UCSD-AML1 (cell line): ENCODE data around the gene MYO1E.

Source experiments
- DNase-seq: peaks from one replicate; lab custom pipeline; 2025; ENCODE audit not compliant: unreplicated experiment; lab: John Stamatoyannopoulos, UW

MYO1E gene

DNA sequence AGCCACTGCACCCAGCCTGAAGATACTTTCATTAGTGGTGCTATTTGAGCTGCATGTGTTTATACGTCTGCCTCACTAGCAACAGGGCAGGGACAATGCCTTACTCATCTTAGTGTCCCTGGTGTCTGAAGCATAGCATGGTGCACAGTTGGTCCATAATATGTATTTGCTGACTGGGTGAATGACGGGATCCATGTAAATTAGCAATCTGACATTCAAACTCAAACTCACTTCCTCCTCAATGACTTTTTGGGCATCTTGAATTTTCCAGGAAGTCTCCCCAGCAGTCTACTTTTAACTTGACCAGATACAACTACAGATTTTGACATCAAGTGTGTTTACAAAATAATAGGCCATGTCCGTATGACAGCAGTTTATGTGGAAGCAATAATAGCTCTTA, 169.0 kb downstream of the MYO1E start:
- no peak for DNase-seq

DNA sequence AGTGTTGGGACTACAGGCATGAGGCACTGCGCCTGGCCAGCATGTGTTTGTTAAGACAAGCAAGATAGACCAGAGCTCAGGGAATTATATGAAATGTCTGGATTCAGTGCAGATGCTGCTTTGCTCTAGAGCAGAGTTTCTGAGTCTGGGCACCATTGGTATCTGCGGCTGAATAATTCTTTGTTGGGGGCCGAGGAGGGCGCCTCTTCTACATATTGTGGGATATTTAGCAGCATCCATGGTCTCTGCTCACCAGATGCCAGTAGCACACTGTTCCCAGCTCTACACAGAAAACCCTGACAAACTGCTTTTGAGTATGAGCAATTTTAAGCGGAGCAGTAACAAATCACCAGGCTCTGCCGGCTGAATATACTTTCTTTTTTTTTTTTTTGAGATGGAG, 169.7 kb downstream of the MYO1E start:
- no peak for DNase-seq

DNA sequence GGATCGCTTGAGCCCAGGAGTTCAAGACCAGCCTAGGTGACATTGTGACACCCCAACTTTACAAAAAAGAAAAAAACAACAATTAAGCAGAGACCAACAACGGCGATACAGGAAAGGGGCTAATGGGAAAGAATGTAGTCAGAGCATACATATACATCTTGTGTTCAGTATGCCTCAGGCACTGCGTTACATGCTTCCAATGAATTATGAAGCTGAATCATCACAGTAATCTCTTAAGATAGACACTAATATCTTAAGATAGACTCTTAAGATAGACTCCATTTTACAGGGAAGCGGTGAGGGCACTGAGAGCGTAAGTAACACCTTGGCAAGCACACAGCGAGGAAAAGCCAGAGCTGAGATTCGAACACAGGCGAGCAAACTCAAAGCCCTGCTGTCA, 172.1 kb downstream of the MYO1E start:
- DNase-seq = no peak

DNA sequence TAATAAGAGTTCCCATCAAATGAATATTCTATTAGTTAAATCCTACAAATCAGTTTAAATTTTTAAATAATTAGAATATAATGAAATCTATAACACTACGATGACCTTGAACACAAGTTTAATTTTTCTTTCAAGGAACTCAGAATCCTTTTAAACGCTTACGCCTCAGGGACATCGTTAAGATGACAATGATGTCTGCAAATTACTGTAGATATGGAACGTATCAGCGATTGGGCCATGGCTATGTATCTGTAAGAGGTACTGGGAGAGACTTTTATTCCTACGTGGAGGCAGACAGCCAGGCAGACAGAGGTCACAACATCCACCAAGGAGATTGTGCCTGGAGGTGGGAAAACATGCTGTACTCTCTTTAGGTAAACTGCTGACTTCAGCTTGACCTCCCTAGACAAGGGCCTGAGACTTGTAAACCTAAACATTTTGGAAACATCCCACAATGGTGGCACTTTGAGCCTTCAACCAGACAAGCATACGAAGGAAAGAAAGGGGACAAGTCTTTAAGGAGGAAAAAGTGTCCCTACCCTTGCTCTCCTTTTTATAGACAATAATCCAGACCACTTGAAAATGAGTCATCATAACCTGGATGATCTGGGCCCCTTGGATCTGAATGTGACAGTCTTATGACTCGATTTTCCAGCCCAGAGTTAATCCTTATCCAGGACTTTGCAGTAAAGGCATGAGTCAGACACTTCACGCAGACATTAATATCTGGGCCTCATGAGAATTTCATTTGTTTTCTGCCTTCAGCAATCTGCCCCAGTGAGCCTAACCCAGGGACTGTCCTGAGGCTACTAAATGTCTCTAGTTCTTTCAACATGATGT, 172.8 kb downstream of the MYO1E start:
- no peak for DNase-seq

DNA sequence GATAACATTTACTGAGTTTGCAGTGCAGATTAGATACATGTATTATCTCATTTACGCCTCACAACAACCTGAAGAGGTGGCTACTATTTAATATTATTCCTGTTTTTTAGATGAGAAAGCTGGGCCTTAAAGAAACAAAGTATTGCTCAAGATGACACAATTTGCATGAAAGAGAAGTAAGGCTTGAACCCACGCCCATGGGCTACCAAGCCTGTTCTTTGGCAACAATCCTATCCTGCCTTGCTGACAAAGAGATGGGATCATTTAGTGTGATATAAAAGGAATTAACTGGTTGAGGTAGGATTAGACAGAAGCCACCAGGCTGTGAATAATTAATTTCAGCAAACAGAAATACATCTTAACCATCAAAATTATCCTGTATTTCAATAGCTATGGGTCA, 175.2 kb downstream of the MYO1E start:
- no peak for DNase-seq

DNA sequence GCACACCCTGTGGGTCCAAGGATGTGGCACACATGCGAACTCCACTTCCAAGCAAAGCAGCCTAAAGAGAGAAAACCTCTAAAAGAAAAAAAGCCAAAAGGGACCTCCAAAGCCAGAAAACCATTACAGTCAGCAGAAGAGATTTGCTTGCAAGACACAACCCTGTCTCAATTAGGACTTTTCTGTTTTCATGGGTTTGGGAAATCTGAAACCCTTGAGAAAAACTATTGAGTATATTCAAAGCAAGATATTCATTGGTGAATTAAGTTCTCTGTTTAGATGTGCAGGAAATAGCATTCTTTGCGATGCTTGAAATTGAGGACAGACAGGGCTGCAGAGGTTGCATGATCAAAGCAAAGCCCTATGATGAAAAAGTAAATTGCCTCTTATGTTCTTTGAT, 176.3 kb downstream of the MYO1E start:
- DNase-seq = no peak

DNA sequence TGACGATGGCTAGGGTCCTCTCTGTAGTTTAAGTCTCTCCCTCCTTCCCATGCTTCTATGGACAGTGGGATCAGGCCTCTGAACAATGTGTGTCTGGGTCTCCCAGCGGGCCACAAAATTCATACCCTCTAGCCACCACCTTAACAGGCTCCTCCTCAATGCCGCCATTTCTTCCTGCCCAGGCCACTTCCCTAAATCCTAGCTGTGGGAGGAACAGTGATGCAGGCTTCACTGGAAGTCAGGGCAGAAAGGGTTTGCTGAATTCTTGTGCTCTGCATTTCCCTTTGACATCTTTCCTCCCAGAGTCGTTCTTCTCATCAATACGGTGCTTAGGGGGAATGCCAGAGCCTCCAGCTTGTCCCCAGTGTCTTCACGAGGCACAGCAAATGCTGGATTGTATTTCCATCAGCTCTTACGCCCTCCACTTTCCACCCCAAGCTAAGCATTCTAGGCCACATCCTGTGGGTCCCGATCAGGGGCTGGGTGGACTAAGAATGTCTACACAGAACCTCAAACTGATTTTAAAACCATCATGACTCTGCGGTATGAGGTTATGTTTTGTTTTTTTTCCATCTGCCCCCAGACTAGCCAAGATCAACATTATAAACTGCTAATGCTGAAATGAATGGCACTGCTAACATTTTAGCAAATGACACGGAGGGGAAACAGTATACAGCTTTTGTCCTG, 177.9 kb downstream of the MYO1E start:
- DNase-seq = peak; percentile 47

DNA sequence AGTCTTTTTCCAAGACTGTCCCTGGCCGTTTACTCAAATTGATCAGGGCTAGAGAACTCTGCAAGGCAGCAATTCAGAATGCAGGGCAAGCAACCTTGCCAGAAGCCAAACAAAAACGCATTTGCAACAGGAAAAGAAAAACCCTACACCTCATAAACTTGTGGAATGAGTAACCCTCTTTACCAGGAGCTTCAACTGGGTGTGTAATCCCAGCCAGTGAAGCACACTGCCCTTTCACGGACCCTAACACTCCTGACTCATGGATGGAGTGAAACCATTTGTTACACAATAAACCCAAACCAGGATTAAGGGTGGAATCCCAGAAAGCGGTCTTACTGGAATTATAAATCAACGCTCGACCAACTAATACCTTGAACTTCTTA, 180.8 kb downstream of the MYO1E start:
- DNase-seq = no peak

DNA sequence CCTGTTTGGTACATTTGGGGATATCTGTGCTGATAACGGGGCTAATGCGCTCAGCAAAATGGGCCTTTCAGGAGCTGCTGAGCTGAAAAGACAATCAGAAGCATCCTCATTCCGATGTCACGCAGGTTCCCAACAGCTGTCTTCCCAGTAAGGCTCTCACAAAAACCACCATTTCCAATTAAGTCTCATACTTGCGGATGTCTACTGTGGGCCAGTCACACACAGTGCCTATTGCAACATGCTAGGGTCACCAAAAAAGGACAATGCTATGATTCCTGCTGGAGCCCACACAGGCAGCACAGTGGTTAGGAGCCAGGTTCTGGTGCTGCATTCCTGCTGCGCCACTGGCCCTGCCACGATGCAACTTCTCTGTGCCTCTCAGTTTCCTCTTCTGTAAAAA, 182.4 kb downstream of the MYO1E start:
- DNase-seq = no peak

- DNase-seq = no peak
Measured at GRCh38 chr15:59189241-59189640, 183.4 kb downstream of the MYO1E start.

DNA sequence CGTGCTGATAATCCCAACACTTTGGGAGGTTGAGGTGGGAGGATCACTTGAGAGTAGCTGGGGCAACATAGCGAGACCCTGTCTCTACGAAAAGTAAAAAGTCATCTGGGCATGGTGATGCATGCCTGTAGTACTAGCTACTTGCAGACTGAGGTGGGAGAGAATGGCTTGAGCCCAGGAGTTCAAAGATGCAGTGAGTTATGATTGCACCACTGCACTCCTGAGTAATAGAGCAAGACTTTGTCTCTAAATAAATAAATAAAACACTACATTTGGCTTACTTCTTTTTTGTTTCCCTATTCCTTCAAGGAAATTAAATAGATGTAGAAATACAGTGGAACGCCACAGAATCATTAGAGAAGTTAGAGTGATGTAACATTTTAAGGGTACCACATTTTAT, 186.2 kb downstream of the MYO1E start:
- DNase-seq = no peak

DNA sequence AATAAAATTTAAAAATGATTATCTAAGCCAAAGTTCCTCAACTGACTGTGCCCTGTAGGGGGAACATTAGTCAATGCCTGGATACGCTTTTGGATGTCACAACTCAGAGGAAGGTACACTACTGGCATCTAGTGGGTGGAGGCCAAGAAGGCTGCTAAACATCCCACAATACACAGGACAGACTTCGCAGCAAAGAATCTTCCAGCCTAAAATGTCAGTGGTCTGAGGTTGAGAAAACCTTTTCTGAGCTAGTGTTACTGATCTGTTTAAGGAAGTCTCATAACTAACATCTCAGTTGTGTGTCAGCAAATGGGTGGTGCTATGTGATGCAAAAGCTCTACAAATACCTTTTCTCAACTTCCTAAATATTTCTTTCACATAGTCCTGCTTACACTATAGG, 186.9 kb downstream of the MYO1E start:
- DNase-seq = no peak

GRCh38 chr15:59180945-59181600, 191.6 kb downstream of the MYO1E start:
- DNase-seq = no peak

GRCh38 chr15:59179717-59180116, 193.0 kb downstream of the MYO1E start:
- DNase-seq = no peak

GRCh38 chr15:59178151-59178695, 194.4 kb downstream of the MYO1E start:
- no peak for DNase-seq

GRCh38 chr15:59177317-59177660, 195.4 kb downstream of the MYO1E start:
- DNase-seq = no peak

- DNase-seq = no peak
Measured at GRCh38 chr15:59176653-59177316, 195.9 kb downstream of the MYO1E start.

GRCh38 chr15:59174835-59175831, 197.5 kb downstream of the MYO1E start:
- DNase-seq = peak; percentile 28

DNA sequence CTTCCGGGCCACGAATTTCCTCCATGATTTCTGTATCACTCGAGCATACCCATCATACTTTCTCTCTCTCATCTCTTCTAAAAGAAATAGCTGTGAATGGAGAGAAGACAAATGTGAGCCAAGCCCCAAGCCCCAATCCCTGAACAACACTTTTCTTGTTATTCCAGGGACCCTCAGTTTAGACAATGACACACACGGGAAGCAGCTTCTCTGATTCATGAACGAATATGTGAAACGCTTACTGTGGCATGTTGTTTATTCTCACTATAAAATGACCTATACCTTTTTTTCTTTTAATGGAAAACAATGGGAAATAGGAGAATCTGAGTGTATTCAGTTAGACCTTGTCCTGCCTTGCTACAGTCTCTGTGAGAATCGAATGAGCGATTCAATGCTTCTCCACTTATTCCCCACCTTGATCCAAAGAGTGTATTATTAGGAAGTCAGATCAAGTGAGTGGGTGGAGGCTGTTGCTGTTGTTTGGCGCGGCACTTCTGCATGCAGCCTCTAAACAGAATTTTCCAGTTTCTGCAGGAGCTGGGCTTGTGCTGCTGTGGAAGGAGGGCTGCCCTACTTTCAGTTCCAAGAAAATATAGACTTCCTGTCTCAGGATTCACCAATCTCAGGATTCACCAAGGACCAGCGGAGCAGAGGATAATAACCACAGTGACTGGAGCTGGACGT, 198.4 kb downstream of the MYO1E start:
- no peak for DNase-seq

GRCh38 chr15:59173194-59173593, 199.5 kb downstream of the MYO1E start:
- no peak for DNase-seq
